ENCODE results near the gene GTF2IRD1. TPM values are rescaled to one million over a fixed set of nuclear protein-coding genes. Genes with fewer than 3 reads are reported as not detected.

The GTF2IRD1 gene
- polyA plus RNA-seq, 1 of the 3 experiments (the other 2 are of a cell fraction): 26.4 TPM

DNA sequence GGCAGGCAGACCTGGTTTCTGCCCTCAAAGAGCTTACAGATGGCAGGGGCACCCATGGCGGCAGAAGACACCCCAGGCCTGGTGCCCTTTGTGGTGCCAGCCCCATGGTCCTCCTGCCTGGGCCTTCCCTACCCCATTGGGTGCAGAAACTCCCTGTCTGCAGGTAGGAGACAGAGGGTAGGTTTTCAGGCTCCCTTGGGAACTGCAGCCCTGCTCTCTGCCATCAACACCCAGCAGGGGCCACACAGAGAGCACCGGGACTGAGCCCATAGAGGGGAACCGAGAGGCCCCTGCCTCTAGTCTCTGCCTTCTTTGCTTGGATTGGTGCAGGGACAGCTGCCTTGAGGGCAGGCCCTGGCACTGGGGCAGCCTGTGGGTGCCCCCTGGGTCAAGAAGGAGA is 52.6 kb downstream of the GTF2IRD1 start:
- POLR2A ChIA-PET: interaction anchor here (0.6 to 1.3 kb wide), 6 partner anchors 8 to 151 kb away, joined by 3 to 8 read pairs (median 4); partner anchors contain the start of gene GTF2I
- CTCF ChIA-PET: interaction anchor here (1.0 to 3.4 kb wide), 10 partner anchors 8 to 105 kb away, joined by 3 to 22 read pairs (median 6); partner anchors contain the start of gene GTF2IRD1

GRCh38 chr7:74507538-74508319 is 54.0 kb downstream of the GTF2IRD1 start:
- Histone ChIP-seq H3K36me3 (replicated peaks in 1 of 2; ENCODE audit: control insufficient read depth in 1 of 2, insufficient read depth in 2 of 2, low read length in 1 of 2) (peaks cover 0 to 2% of the 10 kb centered on the region in 2 experiments), H3K9me3 (no peaks in the 10 kb centered on the region), H3K4me2 (no peak overlapping the region), H3K9me2 (no peaks in the 10 kb centered on the region), H3K27me3 (ENCODE audit: insufficient read depth) (no peaks in the 10 kb centered on the region), H3K27ac (ENCODE audit: low read depth in 2 of 2, low read length in 1 of 2) (peak overlapping the region in 1 of 2 experiments; percentile 95; a peak in 1 of 4 replicates), H2AFZ (ENCODE audit: low read depth) (no peak overlapping the region), H3K4me1 (ENCODE audit: control insufficient read depth in 1 of 2, insufficient read depth in 2 of 2, low read depth in 1 of 2, low read length in 1 of 2) (peaks cover 0 to 34% of the 10 kb centered on the region in 2 experiments; a peak in 1 of 4 replicates), H4K20me1 (ENCODE audit: insufficient read depth) (0 out of 2 replicates have a peak, but pooled peaks cover 6% of the 10 kb centered on the region), H3K79me2 (ENCODE audit: insufficient read depth) (peaks cover 11% of the 10 kb centered on the region), H3K4me3 (ENCODE audit: low read depth in 2 of 2, low read length in 1 of 2) (no peak overlapping the region), H3K9ac (no peak overlapping the region), H3F3A (replicated peaks; ENCODE audit: insufficient read depth) (peaks cover 4% of the 10 kb centered on the region)
- ChIA-PET CTCF (interaction anchor here (0.7 to 3.4 kb wide), 9 partner anchors 24 to 301 kb away, joined by 3 to 14 read pairs (median 3); partner anchors contain the start of gene GTF2IRD1), POLR2A (interaction anchor here (0.6 kb wide), 1 partner anchor 75 kb away, joined by 3 read pairs; no protein-coding TSS in a partner anchor)
- 98% methylated on average over 21 of the region's 21 CpGs for WGBS (ENCODE audit: low lambda C conversion rate)
- no peak for DNase-seq
- TF ChIP-seq YY1 (IDR thresholded peaks at IDR 0.05; ENCODE audit: low read depth): no peak
- no peak for TF ChIP-seq POLR2AphosphoS5 (IDR thresholded peaks at IDR 0.05; ENCODE audit: low read depth, low read length)
- no peak for TF ChIP-seq TEAD4 (IDR thresholded peaks at IDR 0.05; ENCODE audit: borderline replicate concordance, insufficient read depth)
- no peak for TF ChIP-seq FOXJ3 (CRISPR knock-in tag; IDR thresholded peaks at IDR 0.05)
- TF ChIP-seq, protein P1, sequence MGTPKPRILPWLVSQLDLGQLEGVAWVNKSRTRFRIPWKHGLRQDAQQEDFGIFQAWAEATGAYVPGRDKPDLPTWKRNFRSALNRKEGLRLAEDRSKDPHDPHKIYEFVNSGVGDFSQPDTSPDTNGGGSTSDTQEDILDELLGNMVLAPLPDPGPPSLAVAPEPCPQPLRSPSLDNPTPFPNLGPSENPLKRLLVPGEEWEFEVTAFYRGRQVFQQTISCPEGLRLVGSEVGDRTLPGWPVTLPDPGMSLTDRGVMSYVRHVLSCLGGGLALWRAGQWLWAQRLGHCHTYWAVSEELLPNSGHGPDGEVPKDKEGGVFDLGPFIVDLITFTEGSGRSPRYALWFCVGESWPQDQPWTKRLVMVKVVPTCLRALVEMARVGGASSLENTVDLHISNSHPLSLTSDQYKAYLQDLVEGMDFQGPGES (IDR thresholded peaks at IDR 0.05; ENCODE audit: low read depth, low read length): no peak
- TF ChIP-seq CTCF (IDR thresholded peaks at IDR 0.05): no peak
- TF ChIP-seq RXRA (IDR thresholded peaks at IDR 0.05; ENCODE audit: borderline replicate concordance, low read depth): no peak
- TF ChIP-seq EZH2phosphoT487 (IDR thresholded peaks at IDR 0.05; ENCODE audit: borderline replicate concordance, low read depth): no peak

More for the DNA sequence above, 52.6 kb downstream of the GTF2IRD1 start:
- no peak for TF ChIP-seq EP300 (IDR thresholded peaks at IDR 0.05; ENCODE audit: borderline replicate concordance in 1 of 2, low read depth in 1 of 2, low read length in 1 of 2)
- TF ChIP-seq FOSL2 (IDR thresholded peaks at IDR 0.05; ENCODE audit: borderline replicate concordance, low read depth): no peak
- TF ChIP-seq NRF1 (IDR thresholded peaks at IDR 0.05; ENCODE audit: low read depth, low read length): no peak
- TF ChIP-seq FOXJ3 (CRISPR knock-in tag; IDR thresholded peaks at IDR 0.05): no peak
- no peak for TF ChIP-seq CTCF (IDR thresholded peaks at IDR 0.05)
- no peak for TF ChIP-seq TEAD4 (IDR thresholded peaks at IDR 0.05; ENCODE audit: borderline replicate concordance, insufficient read depth)
- TF ChIP-seq MXI1 (IDR thresholded peaks at IDR 0.05; ENCODE audit: low read depth, low read length): no peak
- TF ChIP-seq, protein P1 (IDR thresholded peaks at IDR 0.05; ENCODE audit: low read depth, low read length): no peak
- H3K9me3 ChIP-seq: no peaks in the 10 kb centered on the region
- WGBS (ENCODE audit: low lambda C conversion rate): 96% methylated on average over 3 of the region's 3 CpGs
- no peak overlapping the region for H2AFZ ChIP-seq (ENCODE audit: low read depth)
- H3K9ac ChIP-seq: no peak overlapping the region
- H3K27me3 ChIP-seq (ENCODE audit: insufficient read depth): no peaks in the 10 kb centered on the region
- peak overlapping the region; percentile 42 to 95; a peak in 3 of 4 replicates for H3K27ac ChIP-seq (ENCODE audit: low read depth in 2 of 2, low read length in 1 of 2)
- DNase-seq: no peak
- H3K9me2 ChIP-seq: no peaks in the 10 kb centered on the region
- peaks cover 12% of the 10 kb centered on the region for H3F3A ChIP-seq (replicated peaks; ENCODE audit: insufficient read depth)
- H3K36me3 ChIP-seq (replicated peaks in 1 of 2; ENCODE audit: control insufficient read depth in 1 of 2, insufficient read depth in 2 of 2, low read length in 1 of 2): no peaks in the 10 kb centered on the region
- H3K4me1 ChIP-seq (ENCODE audit: control insufficient read depth in 1 of 2, insufficient read depth in 2 of 2, low read depth in 1 of 2, low read length in 1 of 2): peaks cover 0 to 39% of the 10 kb centered on the region in 2 experiments; a peak in 1 of 4 replicates
- H3K4me2 ChIP-seq: no peak overlapping the region
- H3K4me3 ChIP-seq (ENCODE audit: low read depth in 2 of 2, low read length in 1 of 2): no peak overlapping the region
- H4K20me1 ChIP-seq (ENCODE audit: insufficient read depth): 0 out of 2 replicates have a peak, but pooled peaks cover 6% of the 10 kb centered on the region
- peaks cover 22% of the 10 kb centered on the region for H3K79me2 ChIP-seq (ENCODE audit: insufficient read depth)
